CD4-positive, alpha-beta memory T cell (primary cell): ENCODE measurements around the gene ERICH6. TPM values are rescaled to one million over a fixed set of nuclear protein-coding genes. Genes with fewer than 3 reads are reported as not detected.

Source experiments
- CTCF ChIA-PET: fragments of 350-600 bp; sonication (Branson Sonifier 250); formaldehyde crosslinking; loops from one replicate; lab custom pipeline; 2021; ENCODE audit warnings: inconsistent platforms; ENCODE audit not compliant: partially characterized antibody; lab: Charles Lee
- POLR2A ChIA-PET: fragments of 350-600 bp; sonication (Branson Sonifier 250); formaldehyde crosslinking; loops from one replicate; lab custom pipeline; 2021; ENCODE audit not compliant: partially characterized antibody; lab: Charles Lee
- DNase-seq, 5 donors: peaks; one replicate each; pipeline versions ENCODE4 v3.0.0 to v3.0.0-alpha.2; 2020 to 2022; ENCODE audit warnings: mixed read lengths in 1 of 5
- H3K27ac ChIP-seq: one replicate; pipeline ENCODE4 v1.7.0; 2013; ENCODE audit warnings: low read depth, low read length
- H3K27me3 ChIP-seq: 2 replicates; pipeline ENCODE4 v1.7.0; 2013; ENCODE audit warnings: mild to moderate bottlenecking, low read length, moderate library complexity; ENCODE audit not compliant: insufficient read depth
- H3K36me3 ChIP-seq: 2 replicates; pipeline ENCODE4 v1.7.0; 2013; ENCODE audit warnings: mild to moderate bottlenecking, low read length, moderate library complexity; ENCODE audit not compliant: insufficient read depth
- H3K4me1 ChIP-seq: 2 replicates; pipeline ENCODE4 v1.7.0; 2013; ENCODE audit warnings: mild to moderate bottlenecking, low read length, moderate library complexity; ENCODE audit not compliant: insufficient read depth
- H3K4me3 ChIP-seq, 2 donors: one replicate each; pipeline ENCODE4 v1.7.0; 2013; ENCODE audit warnings: low read length in 2 of 2, mild to moderate bottlenecking in 1 of 2
- H3K9me3 ChIP-seq, 2 donors: one replicate each; pipeline ENCODE4 v1.7.0; 2013; ENCODE audit warnings: low read length in 2 of 2, control low read depth in 1 of 2; ENCODE audit not compliant: control insufficient read depth in 1 of 2
- H3K27ac Mint-ChIP-seq, 7 donors: one replicate each; pipeline ENCODE4 v1.8.0; 2020 to 2021; ENCODE audit warnings: mixed read lengths in 7 of 7, mild to moderate bottlenecking in 6 of 7, inconsistent platforms in 3 of 7, moderate library complexity in 3 of 7
- H3K27me3 Mint-ChIP-seq, 2 donors: one replicate each; pipeline ENCODE4 v1.8.0; 2020 to 2021; ENCODE audit warnings: mixed read lengths in 2 of 2
- H3K36me3 Mint-ChIP-seq, 2 donors: one replicate each; pipeline ENCODE4 v1.8.0; 2020 to 2021; ENCODE audit warnings: mixed read lengths in 2 of 2, inconsistent platforms in 1 of 2, mild to moderate bottlenecking in 1 of 2
- H3K4me1 Mint-ChIP-seq, 4 donors: one replicate each; pipeline ENCODE4 v1.8.0; 2020 to 2021; ENCODE audit warnings: mixed read lengths in 4 of 4, mild to moderate bottlenecking in 1 of 4
- H3K4me3 Mint-ChIP-seq, 8 donors: one replicate each; pipeline ENCODE4 v1.8.0; 2020 to 2021; ENCODE audit warnings: mixed read lengths in 8 of 8, mild to moderate bottlenecking in 7 of 8, moderate library complexity in 6 of 8, inconsistent platforms in 3 of 8
- H3K9me3 Mint-ChIP-seq, 8 donors: one replicate each; pipeline ENCODE4 v1.8.0; 2020 to 2021; ENCODE audit warnings: mixed read lengths in 8 of 8, mild to moderate bottlenecking in 5 of 8, inconsistent platforms in 3 of 8, moderate library complexity in 1 of 8
- intact Hi-C: fragments of 100-400 bp; cut with micrococcal nuclease; formaldehyde crosslinking; loops from one replicate; pipeline ENCODE4 v1.15.1; 2023
- polyA plus RNA-seq, 2 donors: library from polyadenylated mRNA; unstranded; fragments of 300-500 nt; fragmentation: Illumina TruSeq; gene quantifications; one replicate each; pipeline ENCODE4 v1.2.3, GENCODE V29; 2021
- total RNA-seq, 2 experiments: library from RNA; stranded (reverse); gene quantifications; one replicate each; pipeline ENCODE4 v1.2.3, GENCODE V29; 2021

ERICH6 gene
- total and polyA plus RNA-seq, 4 experiments from 2014 or later = 0.75 TPM; not detected in 3

GRCh38 chr3:150745832-150746231, 42.1 kb upstream of the ERICH6 start:
- Mint-ChIP-seq H3K4me3 (peak overlapping the region in 1 of 8 donors; percentile 51), H3K27ac (peak overlapping the region in 2 of 7 donors; percentile 19 to 74)
- intact Hi-C loops = no loop called here

GRCh38 chr3:150744919-150745211, 41.1 kb upstream of the ERICH6 start:
- Mint-ChIP-seq H3K27ac (peak overlapping the region; percentile 18 to 80 (median 49)), H3K4me3 (no peak overlapping the region), H3K27me3 (no peaks in the 10 kb centered on the region), H3K9me3 (peaks cover 0 to under 1% (median 0%) of the 10 kb centered on the region in 8 donors), H3K4me1 (peaks cover 57 to 92% (median 75%) of the 10 kb centered on the region in 4 donors), H3K36me3 (peaks cover 25 to 29% of the 10 kb centered on the region in 2 donors)
- Histone ChIP-seq H3K27ac (no peak overlapping the region), H3K4me1 (peaks cover 70% of the 10 kb centered on the region), H3K27me3 (no peaks in the 10 kb centered on the region), H3K4me3 (no peak overlapping the region), H3K36me3 (peaks cover 20% of the 10 kb centered on the region), H3K9me3 (no peaks in the 10 kb centered on the region)
- CTCF ChIA-PET = no interaction called here
- POLR2A ChIA-PET = interaction anchor here (1.2 kb wide), 1 partner anchor 18 kb away, joined by 7 read pairs; the partner anchor contains the start of gene SIAH2
- intact Hi-C loops = no loop called here
- DNase-seq = no peak

More at GRCh38 chr3:150745832-150746231, 42.1 kb upstream of the ERICH6 start:
- Mint-ChIP-seq H3K9me3 (no peaks in the 10 kb centered on the region), H3K27me3 (no peaks in the 10 kb centered on the region), H3K36me3 (peaks cover 23 to 30% of the 10 kb centered on the region in 2 donors), H3K4me1 (peaks cover 56 to 92% (median 74%) of the 10 kb centered on the region in 4 donors)
- ChIA-PET POLR2A (interaction anchor here (0.9 to 1.6 kb wide), 3 partner anchors 14 to 17 kb away, joined by 3 to 7 read pairs (median 4); partner anchors contain the start of gene SIAH2), CTCF (interaction anchor here (0.8 to 1.9 kb wide), 2 partner anchors 16 to 42 kb away, joined by 3 to 7 read pairs; no protein-coding TSS in a partner anchor)
- Histone ChIP-seq H3K4me1 (peaks cover 66% of the 10 kb centered on the region), H3K4me3 (no peak overlapping the region), H3K36me3 (peaks cover 20% of the 10 kb centered on the region), H3K9me3 (no peaks in the 10 kb centered on the region), H3K27ac (no peak overlapping the region), H3K27me3 (no peaks in the 10 kb centered on the region)
- no peak for DNase-seq

GRCh38 chr3:150744041-150744918, 40.6 kb upstream of the ERICH6 start:
- peak overlapping the region in 6 of 7 donors; percentile 30 to 80 (median 56) for H3K27ac Mint-ChIP-seq
- H3K27me3 ChIP-seq = no peaks in the 10 kb centered on the region
- CTCF ChIA-PET = no interaction called here
- peaks cover 71% of the 10 kb centered on the region for H3K4me1 ChIP-seq
- no peak for DNase-seq
- no peaks in the 10 kb centered on the region for H3K9me3 ChIP-seq
- peaks cover 25 to 29% of the 10 kb centered on the region in 2 donors for H3K36me3 Mint-ChIP-seq
- peaks cover 0 to 2% (median 0%) of the 10 kb centered on the region in 8 donors for H3K9me3 Mint-ChIP-seq
- peaks cover 20% of the 10 kb centered on the region for H3K36me3 ChIP-seq
- H3K4me1 Mint-ChIP-seq = peaks cover 61 to 92% (median 78%) of the 10 kb centered on the region in 4 donors
- no peak overlapping the region for H3K4me3 Mint-ChIP-seq
- intact Hi-C loops = no loop called here
- H3K27ac ChIP-seq = no peak overlapping the region
- H3K4me3 ChIP-seq = no peak overlapping the region
- H3K27me3 Mint-ChIP-seq = no peaks in the 10 kb centered on the region
- POLR2A ChIA-PET = no interaction called here

GRCh38 chr3:150743508-150743907, 39.8 kb upstream of the ERICH6 start:
- Histone ChIP-seq H3K4me3 (no peak overlapping the region), H3K27me3 (no peaks in the 10 kb centered on the region), H3K9me3 (no peaks in the 10 kb centered on the region), H3K4me1 (peaks cover 69% of the 10 kb centered on the region), H3K27ac (no peak overlapping the region), H3K36me3 (peaks cover 20% of the 10 kb centered on the region)
- H3K27me3 Mint-ChIP-seq = no peaks in the 10 kb centered on the region
- peaks cover 25 to 29% of the 10 kb centered on the region in 2 donors for H3K36me3 Mint-ChIP-seq
- POLR2A ChIA-PET = no interaction called here
- intact Hi-C loops = no loop called here
- CTCF ChIA-PET = interaction anchor here (1.1 to 1.3 kb wide), 3 partner anchors 9 to 44 kb away, joined by 3 to 4 read pairs (median 3); no protein-coding TSS in a partner anchor
- H3K27ac Mint-ChIP-seq = peak overlapping the region in 4 of 7 donors; percentile 17 to 72 (median 40)
- peaks cover 0 to 2% (median 0%) of the 10 kb centered on the region in 8 donors for H3K9me3 Mint-ChIP-seq
- no peak for DNase-seq
- no peak overlapping the region for H3K4me3 Mint-ChIP-seq
- H3K4me1 Mint-ChIP-seq = peaks cover 56 to 92% (median 74%) of the 10 kb centered on the region in 4 donors

GRCh38 chr3:150742679-150743078, 39.0 kb upstream of the ERICH6 start:
- H3K36me3 Mint-ChIP-seq = peaks cover 25 to 29% of the 10 kb centered on the region in 2 donors
- H3K4me3 ChIP-seq = no peak overlapping the region
- H3K27me3 ChIP-seq = no peaks in the 10 kb centered on the region
- H3K36me3 ChIP-seq = peaks cover 20% of the 10 kb centered on the region
- H3K4me1 ChIP-seq = peaks cover 72% of the 10 kb centered on the region
- H3K27me3 Mint-ChIP-seq = no peaks in the 10 kb centered on the region
- no peak overlapping the region for H3K27ac ChIP-seq
- no peaks in the 10 kb centered on the region for H3K9me3 ChIP-seq
- peak overlapping the region in 5 of 7 donors; percentile 5 to 66 (median 17) for H3K27ac Mint-ChIP-seq
- POLR2A ChIA-PET = interaction anchor here (1.0 kb wide), 1 partner anchor 21 kb away, joined by 3 read pairs; no protein-coding TSS in a partner anchor
- H3K4me1 Mint-ChIP-seq = peaks cover 54 to 94% (median 75%) of the 10 kb centered on the region in 4 donors
- no peak for DNase-seq
- no peak overlapping the region for H3K4me3 Mint-ChIP-seq
- CTCF ChIA-PET = interaction anchor here (1.1 to 1.3 kb wide), 3 partner anchors 8 to 45 kb away, joined by 3 to 4 read pairs (median 3); no protein-coding TSS in a partner anchor
- intact Hi-C loops = no loop called here
- peaks cover 0 to 2% (median 0%) of the 10 kb centered on the region in 8 donors for H3K9me3 Mint-ChIP-seq

GRCh38 chr3:150742141-150742523, 38.4 kb upstream of the ERICH6 start:
- ChIA-PET CTCF (interaction anchor here (1.1 kb wide), 1 partner anchor 46 kb away, joined by 3 read pairs; no protein-coding TSS in a partner anchor), POLR2A (interaction anchor here (1.0 kb wide), 1 partner anchor 21 kb away, joined by 3 read pairs; no protein-coding TSS in a partner anchor)
- Mint-ChIP-seq H3K27me3 (no peaks in the 10 kb centered on the region), H3K4me1 (peaks cover 53 to 95% (median 76%) of the 10 kb centered on the region in 4 donors), H3K4me3 (no peak overlapping the region), H3K27ac (peak overlapping the region in 5 of 7 donors; percentile 5 to 66 (median 42)), H3K9me3 (peaks cover 0 to 2% (median 0%) of the 10 kb centered on the region in 8 donors), H3K36me3 (peaks cover 22 to 29% of the 10 kb centered on the region in 2 donors)
- H3K9me3 ChIP-seq = no peaks in the 10 kb centered on the region
- intact Hi-C loops = no loop called here
- H3K4me1 ChIP-seq = peaks cover 75% of the 10 kb centered on the region
- H3K4me3 ChIP-seq = no peak overlapping the region
- DNase-seq = no peak
- H3K36me3 ChIP-seq = peaks cover 20% of the 10 kb centered on the region
- no peak overlapping the region for H3K27ac ChIP-seq
- no peaks in the 10 kb centered on the region for H3K27me3 ChIP-seq
